ENCODE data around the gene COL20A1.

DNA sequence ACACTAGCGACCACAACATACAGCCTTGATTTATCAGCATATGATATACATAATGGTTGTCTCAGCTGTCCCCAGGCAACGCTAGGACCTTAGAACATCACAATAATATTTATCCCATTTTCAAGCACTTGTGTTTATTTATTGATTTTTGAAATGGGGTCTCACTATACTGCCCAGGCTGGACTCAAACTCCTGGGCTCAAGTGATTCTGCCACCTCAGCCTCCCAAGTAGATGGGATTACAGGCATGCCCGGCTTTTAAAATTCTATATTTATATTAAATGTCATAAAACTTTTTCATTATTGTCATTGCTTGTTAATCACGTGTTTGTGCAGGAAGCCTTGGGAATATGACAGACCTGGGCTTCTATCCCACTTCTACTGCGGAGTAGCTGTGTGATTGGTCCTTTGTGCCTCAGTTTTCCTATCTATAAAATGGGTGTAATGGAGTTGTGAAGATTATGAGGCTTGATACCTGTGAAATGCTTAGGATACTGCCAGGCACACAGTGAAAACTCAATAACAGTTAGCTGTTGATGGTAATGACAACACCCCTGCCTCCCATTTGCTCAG, 10.2 kb downstream of the COL20A1 start:
- TF ChIP-seq, protein P1, sequence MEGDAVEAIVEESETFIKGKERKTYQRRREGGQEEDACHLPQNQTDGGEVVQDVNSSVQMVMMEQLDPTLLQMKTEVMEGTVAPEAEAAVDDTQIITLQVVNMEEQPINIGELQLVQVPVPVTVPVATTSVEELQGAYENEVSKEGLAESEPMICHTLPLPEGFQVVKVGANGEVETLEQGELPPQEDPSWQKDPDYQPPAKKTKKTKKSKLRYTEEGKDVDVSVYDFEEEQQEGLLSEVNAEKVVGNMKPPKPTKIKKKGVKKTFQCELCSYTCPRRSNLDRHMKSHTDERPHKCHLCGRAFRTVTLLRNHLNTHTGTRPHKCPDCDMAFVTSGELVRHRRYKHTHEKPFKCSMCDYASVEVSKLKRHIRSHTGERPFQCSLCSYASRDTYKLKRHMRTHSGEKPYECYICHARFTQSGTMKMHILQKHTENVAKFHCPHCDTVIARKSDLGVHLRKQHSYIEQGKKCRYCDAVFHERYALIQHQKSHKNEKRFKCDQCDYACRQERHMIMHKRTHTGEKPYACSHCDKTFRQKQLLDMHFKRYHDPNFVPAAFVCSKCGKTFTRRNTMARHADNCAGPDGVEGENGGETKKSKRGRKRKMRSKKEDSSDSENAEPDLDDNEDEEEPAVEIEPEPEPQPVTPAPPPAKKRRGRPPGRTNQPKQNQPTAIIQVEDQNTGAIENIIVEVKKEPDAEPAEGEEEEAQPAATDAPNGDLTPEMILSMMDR (IDR thresholded peaks at IDR 0.05): no peak
- TF ChIP-seq EP300 (IDR thresholded peaks at IDR 0.05): no peak

Measured in tibial nerve (tissue), 4 donors.